ENCODE measurements around the gene FNDC5. TPM values are rescaled to one million over a fixed set of nuclear protein-coding genes. Genes with fewer than 3 reads are reported as not detected.

FNDC5 gene
- total RNA-seq, 5 donors from 2014 or later (not counting 1 experiment from before 2014, with no cell fraction given) = not detected

GRCh38 chr1:32902535-32902920, 31.8 kb upstream of the FNDC5 start:
- Histone ChIP-seq H3K9me3 (no peaks in the 10 kb centered on the region), H3K36me3 (ENCODE audit: control insufficient read depth in 2 of 2, extremely low read depth in 1 of 2, insufficient read depth in 1 of 2, low read length in 1 of 2) (no peaks in the 10 kb centered on the region), H3K27ac (ENCODE audit: low read length) (no peak overlapping the region), H3K27me3 (replicated peaks in 1 of 2; ENCODE audit: control insufficient read depth in 2 of 2, extremely low read depth in 1 of 2, insufficient read depth in 2 of 2, low read length in 1 of 2) (peaks cover 11 to 54% of the 10 kb centered on the region in 2 experiments), H3K4me1 (ENCODE audit: control insufficient read depth in 1 of 2, extremely low read depth in 1 of 2, insufficient read depth in 2 of 2, low read length in 2 of 2) (peaks cover 0 to 12% of the 10 kb centered on the region in 2 experiments), H3K4me3 (ENCODE audit: control insufficient read depth in 1 of 2, extremely low read depth in 1 of 2, low read length in 1 of 2) (no peak overlapping the region)
- H3K27ac Mint-ChIP-seq = no peak overlapping the region
- ChIA-PET POLR2A (no interaction called here), CTCF (no interaction called here)
- 72% methylated on average over 6 of the region's 6 CpGs for WGBS (ENCODE audit: insufficient coverage)
- peak overlapping the region; percentile 57 to 74 (median 60) for H3K4me3 Mint-ChIP-seq
- H3K9me3 Mint-ChIP-seq = no peaks in the 10 kb centered on the region
- ATAC-seq (replicated peaks in 1 of 4) = no peak
- no peak for DNase-seq
- peaks cover 8 to 13% (median 11%) of the 10 kb centered on the region in 3 donors for H3K4me1 Mint-ChIP-seq
- H3K36me3 Mint-ChIP-seq = no peaks in the 10 kb centered on the region
- peaks cover 39 to 49% of the 10 kb centered on the region in 2 donors for H3K27me3 Mint-ChIP-seq

GRCh38 chr1:32901823-32902534, 31.3 kb upstream of the FNDC5 start:
- 41% methylated on average over 10 of the region's 24 CpGs for WGBS (ENCODE audit: insufficient coverage)
- no peaks in the 10 kb centered on the region for H3K9me3 ChIP-seq
- Mint-ChIP-seq H3K36me3 (no peaks in the 10 kb centered on the region), H3K27ac (no peak overlapping the region), H3K4me3 (peak overlapping the region; percentile 74 to 76 (median 74)), H3K4me1 (peaks cover 8 to 13% (median 11%) of the 10 kb centered on the region in 3 donors), H3K27me3 (peaks cover 44 to 54% of the 10 kb centered on the region in 2 donors), H3K9me3 (no peaks in the 10 kb centered on the region)
- DNase-seq (no peak), ATAC-seq (replicated peaks in 1 of 4) (no peak)
- peaks cover 0 to 12% of the 10 kb centered on the region in 2 experiments for H3K4me1 ChIP-seq (ENCODE audit: control insufficient read depth in 1 of 2, extremely low read depth in 1 of 2, insufficient read depth in 2 of 2, low read length in 2 of 2)
- POLR2A ChIA-PET = no interaction called here
- H3K27me3 ChIP-seq (replicated peaks in 1 of 2; ENCODE audit: control insufficient read depth in 2 of 2, extremely low read depth in 1 of 2, insufficient read depth in 2 of 2, low read length in 1 of 2) = peaks cover 11 to 60% of the 10 kb centered on the region in 2 experiments
- no peaks in the 10 kb centered on the region for H3K36me3 ChIP-seq (ENCODE audit: control insufficient read depth in 2 of 2, extremely low read depth in 1 of 2, insufficient read depth in 1 of 2, low read length in 1 of 2)
- peak overlapping the region in 1 of 2 donors; percentile 17 for H3K4me3 ChIP-seq (ENCODE audit: control insufficient read depth in 1 of 2, extremely low read depth in 1 of 2, low read length in 1 of 2)
- CTCF ChIA-PET = no interaction called here
- H3K27ac ChIP-seq (ENCODE audit: low read length) = no peak overlapping the region

- no peaks in the 10 kb centered on the region for H3K9me3 Mint-ChIP-seq
- no peaks in the 10 kb centered on the region for H3K36me3 Mint-ChIP-seq
- Histone ChIP-seq H3K27me3 (replicated peaks in 1 of 2; ENCODE audit: control insufficient read depth in 2 of 2, extremely low read depth in 1 of 2, insufficient read depth in 2 of 2, low read length in 1 of 2) (peaks cover 11 to 66% of the 10 kb centered on the region in 2 experiments), H3K9me3 (no peaks in the 10 kb centered on the region), H3K27ac (ENCODE audit: low read length) (no peak within 1 kb of the TSS), H3K36me3 (ENCODE audit: control insufficient read depth in 2 of 2, extremely low read depth in 1 of 2, insufficient read depth in 1 of 2, low read length in 1 of 2) (no peaks in the 10 kb centered on the region), H3K4me1 (ENCODE audit: control insufficient read depth in 1 of 2, extremely low read depth in 1 of 2, insufficient read depth in 2 of 2, low read length in 2 of 2) (peaks cover 0 to 12% of the 10 kb centered on the region in 2 experiments), H3K4me3 (ENCODE audit: control insufficient read depth in 1 of 2, extremely low read depth in 1 of 2, low read length in 1 of 2) (peak within 1 kb of the TSS; percentile 26 to 28)
- ChIA-PET POLR2A (no interaction called here), CTCF (no interaction called here)
- WGBS (ENCODE audit: insufficient coverage) = 2% methylated on average over 78 of the region's 92 CpGs
- peak; percentile 57 to 69 (median 64) for ATAC-seq (replicated peaks in 1 of 4)
- DNase-seq = no peak
- peak within 1 kb of the TSS; percentile 74 to 76 (median 74) for H3K4me3 Mint-ChIP-seq
- no peak within 1 kb of the TSS for H3K27ac Mint-ChIP-seq
- peaks cover 48 to 61% of the 10 kb centered on the region in 2 donors for H3K27me3 Mint-ChIP-seq
- peaks cover 8 to 13% (median 11%) of the 10 kb centered on the region in 3 donors for H3K4me1 Mint-ChIP-seq
Measured at GRCh38 chr1:32900956-32901822, 30.5 kb upstream of the FNDC5 start, which contains the start of gene TMEM54. TSS of gene TMEM54 (minus strand) at chr1:32901389. CDS start at chr1:32901238, 151 bp downstream.

GRCh38 chr1:32900371-32900955, 29.8 kb upstream of the FNDC5 start:
- Mint-ChIP-seq H3K27ac (no peak overlapping the region), H3K4me1 (peaks cover 8 to 13% (median 11%) of the 10 kb centered on the region in 3 donors), H3K36me3 (no peaks in the 10 kb centered on the region), H3K4me3 (peak overlapping the region; percentile 55 to 74 (median 55)), H3K27me3 (peaks cover 52 to 64% of the 10 kb centered on the region in 2 donors), H3K9me3 (no peaks in the 10 kb centered on the region)
- peaks cover 0 to 12% of the 10 kb centered on the region in 2 experiments for H3K4me1 ChIP-seq (ENCODE audit: control insufficient read depth in 1 of 2, extremely low read depth in 1 of 2, insufficient read depth in 2 of 2, low read length in 2 of 2)
- ATAC-seq (replicated peaks in 1 of 4) (peak in 1 of 4 experiments; percentile 9), DNase-seq (no peak)
- no peak overlapping the region for H3K27ac ChIP-seq (ENCODE audit: low read length)
- H3K36me3 ChIP-seq (ENCODE audit: control insufficient read depth in 2 of 2, extremely low read depth in 1 of 2, insufficient read depth in 1 of 2, low read length in 1 of 2) = no peaks in the 10 kb centered on the region
- no peaks in the 10 kb centered on the region for H3K9me3 ChIP-seq
- ChIA-PET POLR2A (interaction anchor here in 1 of 2 donors (0.5 kb wide), 1 partner anchor 210 kb away, joined by 3 read pairs; no protein-coding TSS in a partner anchor), CTCF (no interaction called here)
- WGBS (ENCODE audit: insufficient coverage) = 38% methylated on average over 16 of the region's 22 CpGs
- H3K27me3 ChIP-seq (replicated peaks in 1 of 2; ENCODE audit: control insufficient read depth in 2 of 2, extremely low read depth in 1 of 2, insufficient read depth in 2 of 2, low read length in 1 of 2) = peaks cover 11 to 71% of the 10 kb centered on the region in 2 experiments
- H3K4me3 ChIP-seq (ENCODE audit: control insufficient read depth in 1 of 2, extremely low read depth in 1 of 2, low read length in 1 of 2) = peak overlapping the region; percentile 26 to 28

GRCh38 chr1:32899586-32900296, 29.0 kb upstream of the FNDC5 start:
- H3K27ac Mint-ChIP-seq = no peak overlapping the region
- H3K4me1 Mint-ChIP-seq = peaks cover 8 to 13% (median 11%) of the 10 kb centered on the region in 3 donors
- Histone ChIP-seq H3K4me1 (ENCODE audit: control insufficient read depth in 1 of 2, extremely low read depth in 1 of 2, insufficient read depth in 2 of 2, low read length in 2 of 2) (peaks cover 0 to 12% of the 10 kb centered on the region in 2 experiments), H3K9me3 (no peaks in the 10 kb centered on the region), H3K27me3 (replicated peaks in 1 of 2; ENCODE audit: control insufficient read depth in 2 of 2, extremely low read depth in 1 of 2, insufficient read depth in 2 of 2, low read length in 1 of 2) (peaks cover 11 to 77% of the 10 kb centered on the region in 2 experiments), H3K36me3 (ENCODE audit: control insufficient read depth in 2 of 2, extremely low read depth in 1 of 2, insufficient read depth in 1 of 2, low read length in 1 of 2) (no peaks in the 10 kb centered on the region), H3K4me3 (ENCODE audit: control insufficient read depth in 1 of 2, extremely low read depth in 1 of 2, low read length in 1 of 2) (no peak overlapping the region), H3K27ac (ENCODE audit: low read length) (no peak overlapping the region)
- CTCF ChIA-PET = no interaction called here
- DNase-seq (no peak), ATAC-seq (replicated peaks in 1 of 4) (no peak)
- POLR2A ChIA-PET = no interaction called here
- no peaks in the 10 kb centered on the region for H3K9me3 Mint-ChIP-seq
- no peaks in the 10 kb centered on the region for H3K36me3 Mint-ChIP-seq
- peaks cover 52 to 64% of the 10 kb centered on the region in 2 donors for H3K27me3 Mint-ChIP-seq
- 94% methylated on average over 3 of the region's 7 CpGs for WGBS (ENCODE audit: insufficient coverage)
- no peak overlapping the region for H3K4me3 Mint-ChIP-seq
